Activated naive CD8-positive, alpha-beta T cell treated with anti-CD3 and anti-CD28 coated beads for 36 hours (primary cell): Measurements from ENCODE around the gene TRMT44. TPM values are rescaled to one million over a fixed set of nuclear protein-coding genes. Genes with fewer than 3 reads are reported as not detected.
A peak's percentile ranks its signal among the peaks of the same experiment; 100 is the strongest.

ENCODE experiments used
- DNase-seq: peaks from one replicate; pipeline ENCODE4 v3.0.0; 2021
- H3K27ac Mint-ChIP-seq: one replicate; pipeline ENCODE4 v1.8.0; 2022; ENCODE audit warnings: mild to moderate bottlenecking, moderate library complexity, mixed read lengths
- H3K27me3 Mint-ChIP-seq: one replicate; pipeline ENCODE4 v1.8.0; 2022; ENCODE audit warnings: mild to moderate bottlenecking, mixed read lengths
- H3K36me3 Mint-ChIP-seq: one replicate; pipeline ENCODE4 v1.8.0; 2021; ENCODE audit warnings: mild to moderate bottlenecking, mixed read lengths
- H3K4me1 Mint-ChIP-seq: one replicate; pipeline ENCODE4 v1.8.0; 2021; ENCODE audit warnings: mixed read lengths
- H3K4me3 Mint-ChIP-seq: one replicate; pipeline ENCODE4 v1.8.0; 2022; ENCODE audit warnings: mild to moderate bottlenecking, moderate library complexity, mixed read lengths
- H3K9me3 Mint-ChIP-seq: one replicate; pipeline ENCODE4 v1.8.0; 2022; ENCODE audit warnings: mixed read lengths
- total RNA-seq, 2 experiments: library from RNA; stranded (reverse); gene quantifications; one replicate each; pipeline ENCODE4 v1.2.3, GENCODE V29; 2021

The TRMT44 gene
- total RNA-seq, 2 experiments from 2014 or later: 21.9 to 26.6 TPM

DNA sequence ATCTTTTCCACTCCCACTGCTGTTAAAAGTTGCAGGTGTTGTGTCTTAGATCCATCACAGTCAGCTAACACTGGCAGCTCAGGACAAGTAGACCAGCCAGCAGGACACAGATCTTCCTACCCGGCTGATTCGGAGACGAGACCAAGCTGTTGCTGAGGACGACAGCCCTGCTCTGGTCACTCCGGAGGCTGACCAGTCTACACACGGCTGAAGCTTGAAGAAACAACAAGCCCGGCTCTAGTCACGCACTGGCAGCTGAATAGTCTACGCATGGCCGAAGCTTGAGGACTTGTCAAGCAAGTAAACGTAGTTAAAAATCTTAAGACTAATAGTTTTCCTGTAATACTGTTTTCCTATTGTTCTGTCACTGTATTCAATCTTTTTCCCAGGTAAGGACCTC, 1.8 kb upstream of the TRMT44 start:
- Mint-ChIP-seq H3K9me3 (peaks cover 7% of the 10 kb centered on the region), H3K27me3 (no peaks in the 10 kb centered on the region), H3K4me3 (peak overlapping the region; percentile 87), H3K36me3 (peaks cover 28% of the 10 kb centered on the region), H3K4me1 (peaks cover 58% of the 10 kb centered on the region), H3K27ac (peak overlapping the region; percentile 58)
- no peak for DNase-seq

DNA sequence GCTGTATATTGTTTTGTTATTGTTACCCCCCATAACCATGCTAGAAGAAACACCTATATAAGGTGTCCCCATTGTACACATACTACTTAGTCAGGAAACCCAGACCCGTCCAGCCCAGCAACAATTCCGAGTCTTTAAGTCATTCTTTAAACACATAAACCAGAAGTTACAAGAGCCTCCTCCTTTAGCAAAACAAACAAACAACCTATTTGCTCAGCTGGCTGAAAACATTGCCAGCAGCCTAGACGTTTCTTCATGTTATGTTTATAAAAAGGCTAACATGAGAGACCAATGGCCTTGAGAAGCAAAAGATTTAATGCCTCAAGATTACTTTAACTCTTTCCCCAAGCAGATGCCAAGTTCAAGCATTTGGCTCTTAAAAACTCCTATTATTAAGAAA, 1.4 kb upstream of the TRMT44 start:
- H3K4me1 Mint-ChIP-seq: peaks cover 62% of the 10 kb centered on the region
- H3K4me3 Mint-ChIP-seq: peak overlapping the region; percentile 87
- no peak for DNase-seq
- peaks cover 32% of the 10 kb centered on the region for H3K36me3 Mint-ChIP-seq
- H3K9me3 Mint-ChIP-seq: peaks cover 7% of the 10 kb centered on the region
- peak overlapping the region; percentile 58 for H3K27ac Mint-ChIP-seq
- H3K27me3 Mint-ChIP-seq: no peaks in the 10 kb centered on the region

DNA sequence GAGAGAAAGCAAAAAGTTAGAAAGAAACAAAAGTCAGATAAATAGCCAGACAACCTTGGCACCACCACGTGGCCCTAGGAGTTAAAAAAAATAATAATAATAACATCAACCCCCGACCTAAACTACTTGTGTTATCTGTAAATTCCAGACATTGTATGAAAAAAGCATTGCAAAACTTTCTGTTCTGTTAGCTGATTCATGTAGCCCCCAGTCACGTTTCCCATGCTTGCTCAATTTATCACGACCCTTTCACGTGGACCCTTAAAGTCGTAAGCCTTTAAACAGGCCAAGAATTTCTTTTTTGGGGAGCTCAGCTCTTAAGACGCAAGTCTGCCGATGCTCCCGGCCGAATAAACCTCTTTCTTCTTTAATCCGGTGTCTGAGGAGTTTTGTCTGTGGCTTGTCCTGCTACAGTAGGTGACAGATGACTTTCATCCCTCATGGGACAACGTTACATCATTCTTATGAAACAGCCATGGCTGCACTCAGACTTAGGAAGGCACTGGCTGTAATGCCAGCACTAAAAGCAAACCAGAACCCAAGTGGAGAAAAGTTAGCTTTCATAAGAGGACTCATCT, 574 bp upstream of the TRMT44 start:
- H3K27me3 Mint-ChIP-seq: no peaks in the 10 kb centered on the region
- DNase-seq: no peak
- peaks cover 59% of the 10 kb centered on the region for H3K4me1 Mint-ChIP-seq
- H3K9me3 Mint-ChIP-seq: peaks cover 7% of the 10 kb centered on the region
- peaks cover 32% of the 10 kb centered on the region for H3K36me3 Mint-ChIP-seq
- peak overlapping the region; percentile 87 for H3K4me3 Mint-ChIP-seq
- peak overlapping the region; percentile 99 for H3K27ac Mint-ChIP-seq

DNA sequence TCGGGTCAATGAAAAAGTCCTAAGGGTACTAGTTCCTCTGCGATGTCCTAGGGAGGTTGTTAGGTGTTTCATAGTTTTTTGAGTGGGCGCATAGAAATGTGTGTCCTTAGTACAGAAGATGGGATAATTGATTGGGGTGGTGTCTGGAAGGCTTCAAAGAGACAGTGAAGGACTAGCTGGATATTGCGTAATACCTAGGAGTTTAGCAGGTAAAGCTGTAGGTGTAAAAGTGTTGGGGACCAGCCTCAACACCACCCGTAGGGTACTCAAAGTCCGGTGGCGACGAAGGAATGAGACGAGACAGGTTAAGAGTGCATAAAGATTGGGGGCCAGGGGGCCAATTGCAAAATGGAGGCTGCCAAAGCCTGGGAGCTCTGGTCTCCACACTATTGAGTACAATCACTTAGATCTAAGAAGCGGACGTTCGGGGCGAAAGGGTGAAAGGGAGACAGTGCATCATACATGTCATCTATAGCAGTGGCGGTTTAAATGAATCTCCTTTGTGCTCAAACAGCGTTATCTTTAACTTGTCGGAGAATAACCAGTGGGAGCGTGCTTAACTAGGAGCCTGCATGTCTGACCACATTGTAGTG, 1.0 kb downstream of the TRMT44 start:
- no peaks in the 10 kb centered on the region for H3K27me3 Mint-ChIP-seq
- no peak for DNase-seq
- H3K4me1 Mint-ChIP-seq: peaks cover 51% of the 10 kb centered on the region
- peaks cover 7% of the 10 kb centered on the region for H3K9me3 Mint-ChIP-seq
- peak overlapping the region; percentile 87 for H3K4me3 Mint-ChIP-seq
- H3K27ac Mint-ChIP-seq: peak overlapping the region; percentile 57
- peaks cover 27% of the 10 kb centered on the region for H3K36me3 Mint-ChIP-seq

DNA sequence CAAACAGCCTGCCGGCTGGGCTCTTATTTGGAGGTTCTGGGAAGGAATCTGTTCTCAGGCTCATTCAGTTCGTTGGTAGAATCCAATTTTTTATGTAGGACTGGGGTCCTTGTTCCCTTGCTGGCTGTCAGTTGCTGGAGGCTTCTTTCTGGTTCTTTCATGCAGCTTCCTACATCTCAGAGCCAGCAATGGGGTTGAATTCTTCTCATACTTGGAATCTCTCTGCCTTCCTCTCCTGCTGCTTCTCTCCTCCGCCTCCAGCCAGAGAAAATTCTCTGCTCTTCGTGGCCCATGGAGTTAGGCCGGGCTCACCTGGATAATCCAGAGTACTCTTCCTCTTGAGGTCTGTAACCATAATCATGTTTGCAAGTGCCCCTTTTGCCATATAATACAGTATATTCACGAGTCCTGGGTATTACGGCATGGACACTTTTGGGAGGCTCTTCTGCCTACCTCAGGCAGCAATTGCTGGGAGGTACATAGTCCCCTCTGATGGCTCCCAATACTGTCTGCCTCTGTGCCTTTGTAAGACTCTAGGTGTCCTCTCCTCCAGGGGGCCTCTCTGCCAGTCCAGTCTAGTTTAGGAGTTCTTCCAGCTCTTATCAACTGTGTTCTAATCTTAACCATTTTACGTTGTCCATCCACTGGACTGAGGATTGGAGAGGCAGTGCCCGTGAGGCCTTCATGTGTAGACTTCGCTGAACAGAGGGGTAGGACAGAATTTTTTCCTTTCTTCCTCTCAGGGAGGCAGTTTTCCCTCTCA, 2.2 kb downstream of the TRMT44 start:
- peaks cover 7% of the 10 kb centered on the region for H3K9me3 Mint-ChIP-seq
- H3K27ac Mint-ChIP-seq: no peak overlapping the region

DNA sequence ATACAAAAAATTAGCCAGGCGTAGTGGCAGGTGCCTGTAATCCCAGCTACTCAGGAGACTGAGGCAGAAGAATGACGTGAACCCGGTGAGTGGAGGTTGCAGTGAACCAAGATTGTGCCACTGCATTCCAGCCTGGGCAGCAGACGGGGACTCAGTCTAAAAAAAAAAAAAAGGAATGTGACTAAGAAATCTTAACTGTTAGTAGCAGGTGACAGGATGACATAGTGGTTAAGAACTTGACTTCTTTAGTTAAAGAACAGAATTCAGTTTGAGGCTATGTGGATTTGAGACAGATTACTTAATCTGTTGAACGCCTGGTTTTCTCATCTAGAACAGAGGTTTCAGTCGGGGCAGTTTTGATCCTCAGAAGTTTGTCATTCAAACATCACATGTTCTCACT, 3.2 kb downstream of the TRMT44 start:
- DNase-seq: no peak
- peaks cover 7% of the 10 kb centered on the region for H3K9me3 Mint-ChIP-seq
- H3K27me3 Mint-ChIP-seq: no peaks in the 10 kb centered on the region
- H3K36me3 Mint-ChIP-seq: peaks cover 25% of the 10 kb centered on the region
- H3K4me3 Mint-ChIP-seq: no peak overlapping the region
- H3K27ac Mint-ChIP-seq: no peak overlapping the region
- peaks cover 42% of the 10 kb centered on the region for H3K4me1 Mint-ChIP-seq

More for the DNA sequence above, 2.2 kb downstream of the TRMT44 start:
- DNase-seq: no peak
- Mint-ChIP-seq H3K4me1 (peaks cover 44% of the 10 kb centered on the region), H3K36me3 (peaks cover 24% of the 10 kb centered on the region), H3K4me3 (peak overlapping the region; percentile 87), H3K27me3 (no peaks in the 10 kb centered on the region)

DNA sequence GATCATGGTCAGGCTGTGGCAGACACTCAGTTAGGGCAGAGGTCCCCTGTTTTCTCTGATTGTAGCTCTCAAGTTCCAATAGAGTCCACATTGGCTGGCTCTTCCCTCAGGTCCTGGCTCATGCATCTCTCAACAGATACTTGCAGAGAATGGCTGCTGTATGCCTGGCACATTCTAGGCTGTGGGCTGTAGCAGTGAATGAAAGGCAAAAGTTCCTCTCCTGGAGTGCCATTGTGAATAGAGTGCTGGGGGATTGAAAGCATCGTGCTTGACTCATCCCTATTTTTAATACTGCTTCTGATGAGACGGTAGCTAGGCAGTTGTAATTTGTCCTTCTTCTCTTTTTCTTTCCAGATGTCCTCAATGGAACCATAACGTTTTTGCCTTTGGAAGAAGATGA, 5.5 kb downstream of the TRMT44 start:
- Mint-ChIP-seq H3K27me3 (no peaks in the 10 kb centered on the region), H3K4me3 (no peak overlapping the region), H3K27ac (no peak overlapping the region), H3K36me3 (peaks cover 17% of the 10 kb centered on the region), H3K4me1 (peaks cover 36% of the 10 kb centered on the region), H3K9me3 (no peaks in the 10 kb centered on the region)
- no peak for DNase-seq

DNA sequence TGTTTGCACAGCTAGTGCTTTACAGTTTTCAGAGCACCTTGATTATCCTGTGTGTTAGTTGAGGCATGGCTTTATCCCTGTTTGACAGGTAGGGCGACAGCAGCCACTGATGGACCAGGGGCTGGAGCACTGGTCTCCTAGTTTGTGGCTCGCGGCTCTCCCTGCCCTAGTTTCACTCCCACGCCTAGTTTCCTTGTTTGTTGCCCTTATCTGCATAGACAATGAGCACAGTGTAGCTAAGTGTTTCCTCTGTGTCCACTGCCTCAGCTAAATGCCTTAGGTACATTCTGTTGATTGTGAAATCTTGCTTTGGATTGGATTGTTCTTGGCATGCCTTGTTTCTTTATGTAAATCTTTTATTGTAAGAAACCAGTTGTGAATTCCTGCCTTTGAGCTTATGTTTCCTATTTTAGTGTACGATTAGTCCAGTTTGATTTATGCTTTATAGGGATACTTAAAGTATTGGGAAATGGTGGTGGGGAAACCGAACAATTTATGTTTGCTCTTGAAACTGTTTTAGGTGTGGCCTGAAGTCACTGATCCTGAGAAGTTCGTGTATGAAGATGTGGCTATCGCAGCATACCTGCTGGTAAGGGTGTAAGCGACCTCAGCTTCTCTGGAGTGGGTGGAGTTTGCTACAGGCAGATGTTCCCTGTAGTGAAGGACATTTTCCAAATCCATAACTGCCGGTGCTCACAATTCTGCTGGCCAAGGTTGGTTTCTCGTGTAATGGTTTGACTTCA, 11.0 kb downstream of the TRMT44 start:
- no peak overlapping the region for H3K27ac Mint-ChIP-seq
- peaks cover 18% of the 10 kb centered on the region for H3K36me3 Mint-ChIP-seq
- H3K4me3 Mint-ChIP-seq: no peak overlapping the region

DNA sequence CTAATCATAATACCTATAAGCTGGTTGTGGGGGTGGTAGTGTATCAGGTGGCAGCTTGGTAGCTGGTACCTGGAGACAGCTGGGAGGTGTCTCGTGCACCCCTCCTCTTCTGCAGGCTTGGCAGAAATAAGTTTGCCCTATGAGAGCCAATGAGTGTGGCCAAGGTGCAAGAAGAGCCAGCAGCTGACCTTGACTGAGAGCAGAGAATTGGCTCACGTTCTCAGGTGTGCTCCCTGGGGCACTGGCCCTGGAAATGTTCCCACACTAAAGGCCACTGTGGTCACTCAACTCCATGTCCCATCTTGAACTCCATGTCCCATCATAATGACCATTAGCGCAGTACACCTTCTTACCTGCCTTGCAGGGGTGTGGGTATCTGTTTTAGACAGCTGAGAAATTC, 13.4 kb downstream of the TRMT44 start:
- no peak for DNase-seq
- no peak overlapping the region for H3K27ac Mint-ChIP-seq
- H3K36me3 Mint-ChIP-seq: peaks cover 15% of the 10 kb centered on the region
- no peak overlapping the region for H3K4me3 Mint-ChIP-seq
- H3K27me3 Mint-ChIP-seq: no peaks in the 10 kb centered on the region
- no peaks in the 10 kb centered on the region for H3K9me3 Mint-ChIP-seq
- peaks cover 2% of the 10 kb centered on the region for H3K4me1 Mint-ChIP-seq

More for the DNA sequence above, 11.0 kb downstream of the TRMT44 start:
- H3K9me3 Mint-ChIP-seq: no peaks in the 10 kb centered on the region
- H3K4me1 Mint-ChIP-seq: peaks cover 3% of the 10 kb centered on the region
- DNase-seq: no peak
- no peaks in the 10 kb centered on the region for H3K27me3 Mint-ChIP-seq

DNA sequence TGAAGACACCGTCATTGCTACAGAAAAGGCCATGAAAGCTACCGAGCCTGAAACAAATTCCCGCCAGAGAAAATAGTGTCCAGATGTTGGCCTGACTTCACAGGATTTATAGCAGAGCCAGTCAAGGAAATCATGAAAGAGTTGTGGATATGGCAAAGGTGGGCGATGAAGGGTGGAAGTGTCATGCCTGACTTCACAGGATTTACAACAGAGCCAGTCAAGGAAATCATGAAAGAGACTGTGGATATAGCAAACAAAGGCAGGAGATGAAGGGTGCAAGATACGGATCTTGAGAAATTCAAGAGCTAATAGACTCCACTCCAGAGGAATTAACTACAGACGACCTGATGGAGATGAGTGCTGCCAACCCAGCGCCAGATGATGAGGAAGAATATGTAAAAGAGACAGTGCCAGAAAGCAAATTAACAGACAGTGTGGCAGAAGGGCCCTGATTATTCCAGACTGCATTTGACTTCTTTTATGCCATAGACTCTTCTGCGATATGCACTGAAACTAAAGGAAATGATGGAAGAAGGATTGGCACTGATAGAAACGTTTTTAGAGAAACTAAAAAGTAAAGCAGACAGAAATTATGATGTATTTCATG, 17.2 kb downstream of the TRMT44 start:
- H3K4me1 Mint-ChIP-seq: no peaks in the 10 kb centered on the region
- peaks cover 8% of the 10 kb centered on the region for H3K36me3 Mint-ChIP-seq
- H3K27me3 Mint-ChIP-seq: no peaks in the 10 kb centered on the region
- DNase-seq: no peak
- no peak overlapping the region for H3K27ac Mint-ChIP-seq
- H3K4me3 Mint-ChIP-seq: no peak overlapping the region
- no peaks in the 10 kb centered on the region for H3K9me3 Mint-ChIP-seq

DNA sequence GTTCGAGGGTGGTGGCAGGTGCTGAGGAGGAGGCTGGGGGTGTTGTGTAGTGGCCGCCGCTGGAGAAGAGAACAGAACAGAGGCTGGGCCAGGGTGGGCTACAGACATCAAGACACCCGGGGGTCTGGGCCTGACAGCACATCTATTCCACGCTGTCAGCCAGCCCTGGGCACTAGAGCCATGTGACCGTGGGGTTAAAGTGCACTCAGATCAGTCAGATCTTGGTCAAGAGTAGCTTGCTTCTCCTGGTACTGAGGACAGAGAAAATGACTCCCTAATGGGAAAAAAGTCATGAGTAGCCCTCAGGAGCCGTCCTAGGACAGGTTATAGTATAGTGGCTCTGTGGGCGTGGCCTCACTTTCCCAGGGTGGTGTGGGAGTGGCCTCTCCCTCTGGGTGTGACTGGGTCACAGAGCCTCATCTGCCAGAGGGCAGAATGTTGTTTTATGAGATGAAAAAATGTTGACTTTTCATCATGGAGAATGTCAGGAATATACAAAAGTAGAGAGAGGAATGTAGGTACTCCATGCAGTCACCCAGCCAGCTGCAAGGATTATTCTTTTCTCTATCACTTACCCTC, 19.4 kb downstream of the TRMT44 start:
- DNase-seq: no peak
- H3K36me3 Mint-ChIP-seq: peaks cover 6% of the 10 kb centered on the region
- H3K27ac Mint-ChIP-seq: no peak overlapping the region
- no peaks in the 10 kb centered on the region for H3K4me1 Mint-ChIP-seq
- no peaks in the 10 kb centered on the region for H3K27me3 Mint-ChIP-seq
- no peak overlapping the region for H3K4me3 Mint-ChIP-seq
- H3K9me3 Mint-ChIP-seq: no peaks in the 10 kb centered on the region

DNA sequence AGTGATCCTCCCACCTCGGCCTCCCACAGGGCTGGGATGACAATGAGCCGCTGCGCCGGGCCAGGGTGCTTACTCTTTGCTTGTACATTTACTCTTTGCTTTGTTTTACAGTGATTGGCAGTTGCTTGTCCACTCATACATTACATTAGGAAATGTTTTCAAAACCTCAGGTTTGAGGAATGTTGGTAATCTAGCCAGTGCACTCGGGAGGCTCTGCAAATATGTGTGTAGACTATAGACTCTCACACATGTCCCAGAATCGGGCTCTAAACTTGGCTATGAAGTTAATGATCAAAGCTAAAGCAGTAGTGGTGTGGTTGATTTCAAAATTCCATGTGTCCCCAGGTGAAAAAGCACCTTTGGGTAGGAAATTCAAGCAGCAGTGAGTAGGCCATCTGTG, 20.5 kb downstream of the TRMT44 start:
- H3K36me3 Mint-ChIP-seq: peaks cover 9% of the 10 kb centered on the region

DNA sequence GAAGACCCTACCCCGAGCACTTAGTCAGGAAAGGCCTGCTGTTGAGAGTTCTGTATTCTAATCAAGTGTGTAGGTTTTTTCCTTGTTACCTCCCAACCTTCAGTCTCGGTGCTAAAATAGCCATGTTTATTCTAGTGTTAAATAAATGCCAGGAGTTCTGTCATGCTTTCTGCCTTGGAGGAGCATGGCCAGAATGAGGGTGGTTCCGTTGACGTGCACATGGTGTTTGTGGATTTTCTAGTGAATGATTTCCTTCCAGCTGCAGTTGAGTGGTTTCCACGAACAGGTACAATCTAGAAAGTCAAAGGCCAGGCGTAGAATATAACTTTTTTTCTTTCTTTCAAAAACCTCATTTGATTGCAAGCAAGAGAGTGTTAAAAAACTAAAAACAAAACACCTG, 21.0 kb downstream of the TRMT44 start:
- Mint-ChIP-seq H3K36me3 (peaks cover 6% of the 10 kb centered on the region), H3K4me3 (no peak overlapping the region), H3K27ac (no peak overlapping the region), H3K9me3 (no peaks in the 10 kb centered on the region), H3K27me3 (no peaks in the 10 kb centered on the region), H3K4me1 (no peaks in the 10 kb centered on the region)
- no peak for DNase-seq

More for the DNA sequence above, 20.5 kb downstream of the TRMT44 start:
- Mint-ChIP-seq H3K4me3 (no peak overlapping the region), H3K27ac (no peak overlapping the region), H3K9me3 (no peaks in the 10 kb centered on the region), H3K27me3 (no peaks in the 10 kb centered on the region), H3K4me1 (no peaks in the 10 kb centered on the region)
- DNase-seq: no peak

DNA sequence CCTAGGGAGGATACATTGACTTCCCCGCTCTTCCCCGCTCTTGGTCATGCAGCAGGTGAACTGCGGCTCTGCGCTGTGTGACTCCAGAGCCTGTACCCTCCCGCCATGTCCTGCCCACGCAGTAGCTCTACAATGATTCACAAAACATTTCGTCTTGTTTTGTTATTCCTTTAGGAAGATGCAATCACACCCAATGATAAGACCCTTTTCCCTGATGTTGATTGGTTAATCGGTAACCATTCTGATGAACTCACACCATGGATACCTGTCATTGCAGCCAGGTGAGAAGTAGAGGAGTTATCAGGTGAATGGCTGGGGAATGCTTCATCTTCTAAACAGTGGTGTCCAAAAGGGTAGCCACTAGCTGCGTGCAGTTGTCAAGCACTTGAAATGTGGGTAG, 23.2 kb downstream of the TRMT44 start:
- Mint-ChIP-seq H3K27me3 (no peaks in the 10 kb centered on the region), H3K4me3 (no peak overlapping the region), H3K9me3 (no peaks in the 10 kb centered on the region), H3K36me3 (peaks cover 6% of the 10 kb centered on the region), H3K4me1 (no peaks in the 10 kb centered on the region), H3K27ac (no peak overlapping the region)
- DNase-seq: no peak
